DMS114 treated with DMSO at 0.1 percent for 48 hours (cell line): ENCODE results near the gene KEL.

Source experiments
- DNase-seq: peaks from one replicate; lab custom pipeline; 2025; ENCODE audit not compliant: unreplicated experiment; lab: John Stamatoyannopoulos, UW

KEL gene

DNA sequence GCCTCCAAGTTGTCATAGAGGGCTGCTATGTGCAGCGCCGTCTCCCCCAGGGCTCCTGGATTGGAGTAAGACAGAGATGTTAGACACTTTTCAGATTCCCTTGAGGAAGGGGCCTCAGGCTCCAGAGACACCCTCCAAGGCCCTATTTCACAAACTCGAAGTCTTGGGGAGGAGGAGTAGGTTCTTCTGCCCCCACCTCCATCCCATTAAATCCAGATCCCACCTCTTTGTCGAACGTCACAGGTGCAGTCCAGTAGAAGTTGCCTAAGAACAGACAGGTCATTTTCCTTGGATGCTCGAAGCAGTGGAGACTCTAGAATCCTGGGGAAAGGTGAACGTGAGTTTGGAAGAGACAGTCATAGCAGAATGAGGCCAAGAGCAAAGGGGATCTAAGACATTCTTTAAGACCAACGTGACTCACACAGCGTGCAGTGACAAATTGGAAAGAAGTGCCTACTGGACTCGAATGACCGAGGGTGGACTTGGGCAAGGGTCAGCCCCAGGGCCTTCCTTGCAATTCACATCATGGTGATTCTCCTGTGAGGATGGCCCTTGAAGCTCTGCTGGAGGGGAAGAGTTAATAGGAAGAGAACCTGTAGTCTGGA is 31.9 kb downstream of the KEL start:
- no peak for DNase-seq

DNA sequence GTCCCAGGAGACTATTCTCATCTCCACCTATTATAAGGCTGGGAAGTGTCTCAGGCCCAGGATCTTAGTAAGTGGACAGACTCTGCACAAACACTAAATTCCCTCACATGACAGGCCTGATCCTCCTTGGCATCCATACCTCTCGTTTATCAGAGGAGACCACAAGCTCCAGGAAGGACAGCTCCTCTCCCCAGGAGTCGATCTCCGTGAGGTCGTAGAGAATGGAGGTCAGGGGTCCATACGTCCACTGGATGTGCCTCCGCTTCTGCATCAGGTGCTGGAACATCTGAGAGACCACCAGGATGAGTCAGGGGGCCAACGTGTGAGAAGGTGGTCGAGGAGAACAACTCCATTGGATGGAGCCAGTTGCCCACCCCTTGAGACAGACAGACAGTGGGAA is 34.2 kb downstream of the KEL start:
- DNase-seq = no peak

DNA sequence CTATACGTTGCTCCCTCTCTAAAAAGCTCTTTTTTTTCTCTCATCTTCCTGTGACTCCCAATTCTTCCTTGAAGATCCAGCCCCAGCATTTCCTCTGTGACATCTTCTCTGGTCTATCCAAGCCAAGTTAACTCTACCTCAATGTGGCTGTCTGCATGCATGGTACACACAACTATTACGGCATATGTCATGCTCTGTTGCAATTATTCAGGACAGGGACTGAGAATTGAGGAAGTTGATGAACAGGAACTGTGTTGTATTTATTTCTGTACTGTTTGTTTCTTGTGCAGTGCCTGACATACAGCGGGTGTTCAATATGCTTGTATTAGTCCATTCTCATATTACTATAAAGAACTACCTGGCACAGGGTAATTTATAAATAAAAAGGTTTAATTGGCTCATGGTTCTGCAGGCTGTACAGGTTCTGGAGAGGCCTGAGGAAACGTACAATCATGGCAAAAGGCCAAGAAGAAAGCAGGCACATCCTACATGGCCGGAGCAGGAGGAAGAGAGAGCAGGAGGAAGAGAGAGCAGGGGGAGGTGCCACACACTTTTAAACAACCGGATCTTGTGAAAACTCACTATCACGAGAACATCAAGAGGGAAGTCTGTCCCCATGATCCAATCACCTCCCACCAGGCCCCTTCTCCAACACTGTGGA is 34.9 kb downstream of the KEL start:
- DNase-seq = no peak

DNA sequence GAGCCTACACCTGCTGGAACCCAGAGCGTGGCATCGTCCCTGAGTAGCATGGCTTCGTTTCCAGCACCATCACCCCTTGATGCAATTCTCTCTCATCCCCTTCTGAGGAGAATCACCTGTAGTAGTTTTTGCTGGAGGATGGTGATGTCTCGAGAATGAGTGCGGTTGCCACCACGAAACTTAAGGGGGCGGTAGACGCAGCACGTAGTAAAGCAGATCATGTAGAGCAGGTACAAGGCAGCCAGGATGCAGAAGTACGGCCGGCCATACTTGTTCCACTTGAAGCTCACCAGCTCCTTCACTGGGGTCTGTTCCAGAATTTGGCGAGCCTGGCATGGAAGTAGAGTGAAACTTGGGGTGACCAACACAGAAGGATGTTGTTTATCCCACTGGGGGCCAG is 36.8 kb downstream of the KEL start:
- no peak for DNase-seq

DNA sequence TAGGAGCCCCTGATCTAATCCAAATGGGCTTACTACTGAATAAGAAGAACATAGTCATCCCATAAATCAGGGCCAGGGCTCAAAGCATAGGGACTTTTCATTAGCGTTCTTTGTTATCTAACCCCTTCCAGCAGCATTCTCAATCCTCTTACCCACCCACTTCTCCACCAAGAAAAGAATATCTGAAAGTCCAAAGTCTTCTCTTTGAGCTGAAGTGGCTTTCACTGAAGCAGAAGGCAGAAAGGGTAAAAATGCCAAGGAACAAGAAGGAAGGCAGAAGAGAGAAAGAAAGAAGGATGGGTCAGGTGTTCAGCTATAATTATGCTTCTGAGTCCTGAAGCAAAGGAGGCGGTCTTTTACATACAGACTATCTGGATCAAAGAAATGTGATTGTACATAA is 38.8 kb downstream of the KEL start:
- DNase-seq = no peak

DNA sequence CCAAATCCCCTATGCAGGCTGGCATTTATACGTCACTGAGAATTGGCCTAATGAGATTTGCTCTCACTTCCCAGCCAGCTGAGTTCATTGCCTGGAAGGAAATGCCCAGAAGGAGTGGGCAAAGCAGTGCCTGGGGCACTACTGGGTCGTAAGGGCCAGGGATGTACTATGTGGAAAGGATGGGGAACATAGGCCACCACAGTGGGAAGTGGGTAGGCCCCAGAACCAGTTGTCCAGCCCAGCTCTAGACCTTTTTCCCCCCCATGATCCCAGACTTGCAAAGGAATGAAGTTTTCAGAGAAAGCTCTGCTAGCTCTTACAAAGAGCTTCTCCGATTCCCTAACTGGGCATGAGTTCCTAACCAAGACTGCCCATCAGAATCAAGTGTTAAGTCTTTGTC is 42.5 kb downstream of the KEL start:
- DNase-seq = no peak

DNA sequence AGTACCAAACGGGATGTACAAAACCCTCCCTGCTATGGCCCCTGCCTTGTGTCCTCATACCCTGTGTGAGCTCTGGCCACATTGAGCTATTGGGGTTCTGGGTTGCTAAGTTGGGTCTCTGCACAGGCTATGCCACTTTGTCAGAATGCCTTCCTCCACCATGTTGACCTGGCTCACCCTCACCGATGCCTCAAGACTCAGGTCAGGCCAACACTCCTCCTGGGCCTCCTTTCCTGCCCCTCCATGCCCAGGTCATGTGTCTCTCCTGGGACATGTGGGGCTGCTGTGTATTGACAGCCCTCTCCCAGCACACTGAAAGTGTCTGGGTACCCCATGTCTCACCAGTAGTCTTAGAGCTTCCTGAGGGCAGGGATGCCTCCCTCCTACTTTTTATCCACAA is 43.3 kb downstream of the KEL start:
- DNase-seq = no peak

DNA sequence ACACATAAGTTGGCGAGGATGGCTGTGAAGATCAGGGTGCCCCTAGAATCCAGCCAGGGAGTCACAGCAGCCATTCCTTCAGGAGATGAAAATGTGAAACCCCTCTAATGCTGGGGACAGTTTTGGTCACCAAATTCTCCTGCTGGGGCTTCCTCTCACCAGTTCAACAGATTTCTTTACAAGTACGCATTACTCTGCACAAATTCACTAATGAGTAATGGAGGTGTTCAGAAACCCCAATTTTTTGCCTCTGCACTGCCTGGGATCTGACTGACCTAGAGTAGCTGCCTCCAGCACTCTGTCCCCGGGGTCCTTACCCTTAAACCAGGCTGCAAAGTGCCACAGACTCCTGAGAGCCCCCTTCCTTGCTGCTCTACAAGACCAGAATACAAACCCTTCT is 44.7 kb downstream of the KEL start:
- DNase-seq = no peak

DNA sequence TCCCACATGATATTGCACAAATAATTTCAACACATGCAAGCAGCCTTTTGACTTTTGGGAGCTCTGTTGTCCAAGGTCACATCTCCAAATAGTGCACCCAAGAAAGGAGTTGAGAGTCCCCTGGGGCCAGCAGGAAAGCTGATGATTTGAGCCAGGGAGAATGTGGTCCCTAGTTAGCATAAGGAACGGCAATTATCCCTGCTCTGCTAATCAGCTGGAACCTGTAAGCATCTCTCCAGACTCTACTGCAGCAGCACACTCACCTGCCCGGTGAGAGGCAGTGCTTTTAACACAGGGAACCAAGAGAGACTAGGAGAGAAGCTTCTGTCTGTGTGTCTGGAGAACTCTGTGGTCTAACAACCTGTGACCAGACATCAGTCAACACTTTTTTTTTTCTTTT is 45.7 kb downstream of the KEL start:
- no peak for DNase-seq

DNA sequence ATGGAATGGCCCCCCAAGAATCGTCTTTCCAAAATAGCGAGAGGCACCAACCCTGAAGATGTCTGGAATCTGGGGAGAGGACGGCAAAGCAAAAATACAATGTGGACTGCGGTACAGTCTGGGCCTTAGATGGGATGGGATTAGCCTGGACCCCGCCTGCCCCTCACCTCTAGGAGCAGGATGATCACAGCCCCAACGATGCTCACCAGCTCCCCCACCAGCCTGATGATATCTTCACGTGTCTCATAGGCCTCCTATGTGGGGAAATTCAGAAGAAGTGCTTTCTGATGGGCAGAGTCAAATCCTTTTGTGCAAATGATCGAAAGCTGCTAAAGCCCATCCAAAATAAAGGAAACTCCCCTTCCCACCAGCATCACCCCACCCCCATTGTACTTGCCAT is 46.8 kb downstream of the KEL start:
- no peak for DNase-seq

DNA sequence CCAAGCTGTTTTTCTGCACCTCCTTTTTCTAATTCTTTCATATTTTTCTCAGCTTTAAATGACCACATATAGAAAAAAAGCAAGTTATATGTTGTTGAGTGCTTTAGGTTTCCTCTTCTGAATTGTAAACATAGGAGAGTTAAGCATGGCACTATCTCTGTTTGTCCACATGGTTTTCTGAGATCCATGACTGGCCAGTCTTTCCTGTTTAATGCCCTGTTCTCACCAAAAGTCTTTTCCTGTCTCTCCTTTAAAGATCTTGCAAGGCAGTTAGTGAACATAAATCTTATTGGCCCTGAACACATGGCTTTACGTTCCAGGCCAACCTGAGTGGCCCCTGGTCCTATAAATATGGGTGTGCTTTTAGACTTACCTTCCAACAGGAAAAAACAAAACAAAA is 48.0 kb downstream of the KEL start:
- no peak for DNase-seq

DNA sequence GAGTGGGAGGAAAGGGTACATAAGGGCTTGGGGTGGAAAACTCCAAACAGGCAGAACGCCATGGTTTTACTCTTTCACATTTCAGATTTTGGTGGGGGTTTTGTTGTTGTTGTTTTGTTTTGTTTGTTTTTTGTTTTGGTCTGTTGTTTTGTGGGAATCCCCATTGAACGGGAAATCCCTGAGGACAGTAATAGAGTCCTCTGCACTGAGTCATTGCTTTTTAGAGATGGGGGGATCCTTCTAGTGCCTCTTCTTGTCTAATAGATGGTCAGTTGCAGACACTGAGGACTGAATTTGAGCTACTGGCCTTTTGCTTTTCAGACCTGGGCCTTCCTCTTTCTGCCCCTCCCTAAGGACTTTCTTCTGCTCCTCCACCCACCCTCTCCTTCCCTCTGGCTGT is 48.6 kb downstream of the KEL start:
- no peak for DNase-seq

DNA sequence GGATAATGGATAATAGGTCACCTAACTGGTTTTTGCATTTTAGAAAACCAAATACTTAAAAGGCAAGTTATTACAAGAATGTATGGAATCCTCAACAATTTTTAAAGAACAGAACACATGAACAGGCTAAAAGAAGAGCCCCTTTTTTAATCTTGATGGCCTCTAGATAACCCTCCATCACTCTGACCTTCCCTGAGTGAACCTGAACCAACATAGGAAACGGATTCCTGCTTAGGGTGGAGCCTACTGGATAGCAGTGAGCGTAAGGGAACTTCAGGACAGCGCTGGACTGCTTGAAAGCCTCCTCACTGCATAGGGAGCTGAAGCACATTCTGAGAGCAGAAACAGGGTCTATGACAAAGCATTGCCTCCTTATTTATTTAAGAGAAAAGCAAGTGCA is 49.1 kb downstream of the KEL start:
- no peak for DNase-seq

DNA sequence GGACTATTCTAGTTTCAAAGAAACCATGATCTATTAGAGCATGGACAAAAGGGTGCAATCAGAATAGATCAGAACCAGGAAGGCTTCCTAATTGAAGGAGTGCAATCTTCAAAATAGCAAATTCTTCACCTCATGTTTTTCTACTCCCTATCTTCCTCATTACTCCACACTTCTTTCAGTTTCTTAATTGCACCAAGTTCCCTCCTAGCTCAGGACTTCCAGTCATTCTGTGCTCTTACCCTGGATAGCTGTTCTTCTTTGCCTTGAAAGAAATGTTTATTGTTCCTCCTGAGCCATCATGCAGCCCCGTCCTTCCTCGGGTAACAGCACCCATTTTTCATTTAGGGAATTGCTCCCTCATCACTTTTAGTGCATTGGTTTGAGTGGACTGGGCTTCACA is 51.7 kb downstream of the KEL start:
- no peak for DNase-seq

DNA sequence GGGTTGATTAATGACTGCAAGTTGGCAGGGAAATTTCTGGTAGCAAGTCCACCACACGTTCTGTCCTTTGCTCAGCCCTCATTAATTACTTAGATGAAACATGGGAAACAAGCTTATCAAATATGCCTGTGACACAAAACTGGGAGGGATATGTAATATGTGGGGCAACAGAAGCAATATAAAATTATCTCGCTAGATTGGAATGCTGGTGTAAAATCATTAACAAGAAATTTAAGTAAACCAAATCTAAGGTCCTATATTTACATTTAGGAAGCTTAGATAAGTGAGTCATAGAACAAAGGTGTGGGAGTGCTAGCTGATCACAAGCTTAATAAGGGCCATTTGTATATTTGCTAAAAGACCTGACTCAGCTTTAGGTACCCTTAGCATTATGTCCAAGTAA is 52.1 kb downstream of the KEL start:
- no peak for DNase-seq

DNA sequence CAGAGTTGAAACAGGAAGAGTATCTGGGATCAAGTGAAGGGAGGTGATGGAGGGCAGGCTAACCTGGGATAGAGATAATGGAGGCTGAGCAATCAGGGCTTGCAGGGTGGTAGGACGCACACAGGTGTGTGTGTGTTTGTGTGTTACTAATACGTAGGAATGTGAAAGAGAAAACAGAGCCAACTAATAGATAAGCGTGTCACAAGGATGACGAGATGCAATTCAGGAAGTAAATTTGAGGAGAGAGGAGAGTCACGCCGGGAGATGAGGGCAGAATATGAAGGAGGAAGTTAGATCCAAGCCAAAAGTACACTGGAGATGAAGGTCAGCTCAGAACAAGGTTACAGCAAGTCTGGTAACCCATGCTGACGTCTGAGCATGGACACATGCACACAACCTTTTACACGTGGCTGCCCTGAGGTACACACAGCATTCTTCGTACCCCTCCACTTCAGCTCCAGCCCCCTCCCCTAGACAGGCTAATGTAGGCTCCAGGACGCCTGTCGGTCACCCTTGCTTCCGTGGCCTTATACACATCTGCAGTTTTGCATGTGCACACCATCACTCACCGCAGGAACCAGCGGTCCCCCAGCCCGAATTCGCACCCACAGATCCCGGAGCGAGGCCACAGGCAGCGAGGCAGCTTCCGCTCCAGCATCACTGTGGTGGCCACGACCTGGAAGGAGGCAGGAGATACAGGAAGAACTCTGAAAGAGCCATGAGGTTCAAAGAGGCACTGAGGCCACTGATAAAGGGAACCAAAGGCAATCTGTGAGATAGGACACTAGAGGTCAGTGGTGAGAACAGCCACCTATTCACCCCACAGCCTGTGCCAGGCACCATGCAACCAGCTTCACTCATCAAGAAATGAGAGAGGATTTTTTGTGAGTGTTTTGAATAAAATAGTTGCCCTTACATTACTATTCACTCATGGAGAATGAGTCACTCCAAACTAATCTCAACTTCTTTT is 53.0 kb downstream of the KEL start:
- no peak for DNase-seq

DNA sequence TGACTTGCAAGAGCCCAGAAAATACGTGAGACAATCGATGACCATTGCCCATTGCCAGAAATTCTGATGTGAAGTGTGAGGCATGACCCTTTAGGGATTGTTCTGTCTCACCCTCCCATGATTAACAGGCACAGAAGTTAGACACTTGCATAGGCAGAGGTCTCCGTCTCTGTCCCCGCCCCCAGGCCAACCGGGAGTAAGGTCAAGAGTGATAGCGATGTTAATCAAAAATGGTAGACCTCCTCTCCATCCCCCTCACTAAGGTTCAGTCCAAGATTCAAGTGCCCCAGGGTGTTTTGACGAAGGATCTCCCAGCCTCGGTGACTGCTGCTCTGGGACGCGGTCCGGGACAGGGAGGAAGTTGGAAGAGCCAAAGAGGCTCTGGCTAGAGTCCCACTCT is 53.9 kb downstream of the KEL start:
- DNase-seq = no peak

DNA sequence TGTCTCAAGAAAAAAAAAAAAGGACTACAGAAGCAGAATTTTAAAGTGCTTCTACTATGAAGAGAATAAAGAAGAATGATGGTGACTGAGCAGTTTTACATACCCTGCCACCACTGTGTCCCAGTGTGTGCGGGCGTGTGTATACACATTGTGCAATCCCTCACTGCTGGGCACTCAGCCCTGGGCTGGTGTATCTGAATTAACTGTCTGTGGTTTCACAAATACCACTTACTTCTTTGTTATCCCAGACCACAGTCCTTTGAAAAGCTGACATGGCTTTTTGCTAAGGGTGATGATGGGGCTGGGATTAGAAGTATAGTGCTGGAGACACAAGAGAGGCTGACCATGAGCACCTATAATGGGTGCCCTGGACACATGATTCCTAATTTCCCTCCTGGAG is 55.5 kb downstream of the KEL start:
- no peak for DNase-seq

DNA sequence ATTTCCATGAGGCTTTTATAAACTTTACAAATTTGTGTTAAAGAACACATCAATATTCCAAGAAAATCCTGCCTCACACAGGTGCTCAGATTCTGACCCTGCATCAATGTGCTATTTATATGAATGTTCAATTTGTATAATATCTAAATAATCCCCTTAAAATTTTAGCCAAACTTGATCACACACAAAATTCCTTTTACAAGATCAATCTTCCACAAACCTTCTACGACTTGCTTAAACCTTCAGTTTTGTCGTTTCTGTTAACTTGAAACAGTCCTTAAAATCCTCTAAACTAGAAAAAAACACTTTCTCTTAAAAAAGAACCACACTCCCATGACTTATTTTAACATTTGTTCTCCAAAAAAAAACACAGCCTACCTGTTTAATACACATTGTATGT is 56.4 kb downstream of the KEL start:
- DNase-seq = no peak

DNA sequence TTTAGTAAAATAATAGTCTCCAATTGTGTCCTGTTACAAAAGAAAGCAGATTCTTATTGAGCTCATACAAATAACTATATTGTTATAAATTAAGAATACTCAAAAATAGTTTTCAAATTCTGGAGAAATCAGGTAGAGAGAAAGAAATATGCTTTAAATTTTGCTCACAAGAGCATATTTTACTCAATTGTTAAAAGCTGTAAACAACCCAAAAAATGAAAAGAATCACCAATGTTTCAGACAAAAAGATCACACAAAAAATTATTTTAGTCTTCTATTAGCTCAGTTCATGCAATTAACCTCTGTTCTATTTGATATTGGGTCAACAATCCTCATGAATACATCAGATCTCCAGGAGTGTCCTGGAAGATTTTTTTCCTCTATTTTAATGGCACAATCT is 58.0 kb downstream of the KEL start:
- no peak for DNase-seq

DNA sequence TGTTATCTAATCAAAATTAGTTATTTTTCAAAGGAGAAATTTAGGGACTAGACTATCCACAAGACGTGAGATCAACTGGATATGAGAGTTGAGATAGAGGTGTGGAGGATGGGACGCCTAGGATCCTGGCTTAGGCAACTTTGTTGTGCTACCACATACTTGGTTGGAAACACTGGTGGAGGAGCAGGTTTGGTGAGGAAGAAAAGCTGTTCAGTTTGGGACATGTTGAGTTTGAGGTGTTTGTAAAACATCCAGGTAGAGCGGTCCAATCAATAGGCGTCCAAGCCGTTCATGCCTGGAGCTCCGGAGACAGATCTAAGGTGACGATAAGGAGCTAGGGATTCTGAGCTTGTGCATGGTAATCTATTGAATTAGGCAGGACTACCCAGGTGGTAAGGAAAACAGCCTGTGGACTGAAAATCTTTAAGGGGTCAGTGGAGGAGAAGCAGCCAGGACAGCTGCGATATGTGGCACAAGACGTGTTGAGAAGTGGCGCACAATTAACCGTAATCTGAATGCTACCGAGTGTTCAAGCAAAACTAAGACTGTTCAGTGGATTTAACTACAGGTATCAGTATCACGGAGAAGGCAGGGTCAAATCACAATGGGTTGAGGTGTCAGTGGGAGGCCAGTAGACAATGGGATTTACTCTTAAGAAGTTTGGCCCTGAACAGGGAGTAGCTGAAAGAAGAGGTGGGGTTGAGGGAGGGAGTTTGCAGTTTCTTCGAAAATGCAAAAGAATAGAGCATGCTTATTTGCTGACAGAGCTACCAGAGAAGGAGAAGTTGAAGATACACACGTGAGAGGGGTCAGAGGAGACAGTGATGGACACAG is 60.5 kb downstream of the KEL start:
- DNase-seq = no peak
